GM23338 (cell line): ENCODE results near the gene MESP2. TPM values are rescaled to one million over a fixed set of nuclear protein-coding genes. Genes with fewer than 3 reads are reported as not detected.

ENCODE experiments used
- ATAC-seq: fragments of 200-7000 bp; cut with Tn5 transposase; 3 replicates; pipeline ENCODE4 v1.9.1; 2020
- DNase-seq: peaks from one replicate; pipeline ENCODE4 v3.0.0-alpha.2; 2015; ENCODE audit warnings: low spot score
- H2AFZ ChIP-seq: fragments of 200-600 bp; sonication (generic); 2 replicates; pipeline ENCODE4 v1.8.0; 2016; ENCODE audit warnings: antibody characterized with exemption, mild to moderate bottlenecking, moderate library complexity
- H3F3A ChIP-seq: fragments of 200-600 bp; sonication (generic); replicated peaks from 2 replicates; pipeline ENCODE4 v1.8.0; 2017; ENCODE audit warnings: antibody characterized with exemption, mixed run types, low read depth
- H3K27ac ChIP-seq: fragments of 200-600 bp; sonication (generic); 2 replicates; pipeline ENCODE4 v1.6.1; 2016; ENCODE audit warnings: low read depth
- H3K27me3 ChIP-seq: fragments of 200-600 bp; sonication (generic); 2 replicates; pipeline ENCODE4 v1.8.0; 2016; ENCODE audit warnings: mild to moderate bottlenecking, mixed run types, moderate library complexity; ENCODE audit not compliant: insufficient read depth
- H3K36me3 ChIP-seq: fragments of 200-600 bp; sonication (generic); 2 replicates; pipeline ENCODE4 v1.8.0; 2016; ENCODE audit warnings: mild to moderate bottlenecking; ENCODE audit not compliant: insufficient read depth
- H3K4me1 ChIP-seq: fragments of 200-600 bp; sonication (generic); 2 replicates; pipeline ENCODE4 v1.8.0; 2016; ENCODE audit warnings: mild to moderate bottlenecking, moderate library complexity; ENCODE audit not compliant: insufficient read depth
- H3K4me2 ChIP-seq: fragments of 200-600 bp; sonication (generic); 2 replicates; pipeline ENCODE4 v1.7.1; 2017; ENCODE audit warnings: mixed run types
- H3K4me3 ChIP-seq: fragments of 200-600 bp; sonication (generic); 2 replicates; pipeline ENCODE4 v1.6.1; 2016; ENCODE audit warnings: mixed run types
- H3K79me2 ChIP-seq: fragments of 200-600 bp; sonication (generic); replicated peaks from 2 replicates; pipeline ENCODE4 v1.8.0; 2017; ENCODE audit warnings: mild to moderate bottlenecking; ENCODE audit not compliant: insufficient read depth
- H3K9me2 ChIP-seq: fragments of 200-600 bp; sonication (generic); 2 replicates; pipeline ENCODE4 v1.8.0; 2017; ENCODE audit not compliant: insufficient read depth
- H4K20me1 ChIP-seq: fragments of 200-600 bp; sonication (generic); replicated peaks from 2 replicates; pipeline ENCODE4 v1.8.0; 2017; ENCODE audit warnings: mild to moderate bottlenecking; ENCODE audit not compliant: insufficient read depth
- H3K27ac Mint-ChIP-seq: 2 replicates; pipeline ENCODE4 v1.8.0; 2020; ENCODE audit warnings: inconsistent platforms, mild to moderate bottlenecking, moderate library complexity, mixed read lengths
- H3K27me3 Mint-ChIP-seq: 3 replicates; pipeline ENCODE4 v1.8.0; 2022; ENCODE audit warnings: low read depth, mild to moderate bottlenecking, moderate library complexity, mixed read lengths, inconsistent platforms; ENCODE audit not compliant: insufficient read depth, poor library complexity
- H3K36me3 Mint-ChIP-seq: 3 replicates; pipeline ENCODE4 v1.8.0; 2021; ENCODE audit warnings: low read depth, mild to moderate bottlenecking, inconsistent platforms, moderate library complexity, mixed read lengths
- H3K4me1 Mint-ChIP-seq: 3 replicates; pipeline ENCODE4 v1.8.0; 2020; ENCODE audit warnings: mild to moderate bottlenecking, inconsistent platforms, mixed read lengths
- H3K4me3 Mint-ChIP-seq: 3 replicates; pipeline ENCODE4 v1.8.0; 2021; ENCODE audit warnings: moderate library complexity, mild to moderate bottlenecking, inconsistent platforms, mixed read lengths
- H3K9me3 Mint-ChIP-seq: 3 replicates; pipeline ENCODE4 v1.8.0; 2020; ENCODE audit warnings: moderate library complexity, mild to moderate bottlenecking, inconsistent platforms, mixed read lengths
- CTCF ChIP-seq, 2 experiments: fragments of 200-600 bp in 1 of 2; sonication (generic) in 1 of 2; conservative IDR thresholded peaks; 2 replicates each; pipeline versions ENCODE4 v1.5.1 to v1.6.1; 2016 to 2017; ENCODE audit warnings: antibody characterized with exemption in 2 of 2, low read depth in 2 of 2, mild to moderate bottlenecking in 2 of 2, moderate library complexity in 1 of 2
- ETS1 ChIP-seq: IDR thresholded peaks from 2 replicates; pipeline ENCODE4 v1.6.1; 2016; ENCODE audit warnings: antibody characterized with exemption
- EZH2 ChIP-seq: fragments of 200-600 bp; sonication (generic); IDR thresholded peaks from one replicate; pipeline ENCODE4 v1.8.0; 2017; ENCODE audit warnings: antibody characterized with exemption, mild to moderate bottlenecking, low read depth; ENCODE audit not compliant: unreplicated experiment
- EZH2phosphoT487 ChIP-seq: fragments of 200-600 bp; sonication (generic); IDR thresholded peaks from one replicate; pipeline ENCODE4 v1.8.1; 2018; ENCODE audit warnings: antibody characterized with exemption; ENCODE audit not compliant: unreplicated experiment
- JUNB ChIP-seq: IDR thresholded peaks from one replicate; pipeline ENCODE4 v1.6.1; 2016; ENCODE audit warnings: antibody characterized with exemption; ENCODE audit not compliant: unreplicated experiment
- NANOG ChIP-seq: IDR thresholded peaks from 2 replicates; pipeline ENCODE4 v1.6.1; 2016; ENCODE audit warnings: antibody characterized with exemption, borderline replicate concordance
- STAT1 ChIP-seq: IDR thresholded peaks from one replicate; pipeline ENCODE4 v1.6.1; 2016; ENCODE audit warnings: antibody characterized with exemption; ENCODE audit not compliant: unreplicated experiment
- ZNF331 ChIP-seq: fragments of 250-450 bp; sonication (Bioruptor Pico); IDR thresholded peaks from 2 replicates; pipeline ENCODE4 v1.5.0; 2020; ENCODE audit warnings: low read depth, mild to moderate bottlenecking, moderate library complexity
- ZNF462 ChIP-seq: fragments of 250-450 bp; sonication (Bioruptor Pico); IDR thresholded peaks from 2 replicates; pipeline ENCODE4 v1.5.0; 2020; ENCODE audit warnings: mild to moderate bottlenecking, moderate library complexity
- polyA plus RNA-seq: library from polyadenylated mRNA; unstranded; fragments of >200 nt; fragmentation: Nextera tagmentation; extraction: Ambion mirVana; gene quantifications from 2 replicates; pipeline ENCODE4 v1.2.1, GENCODE V29; 2016
- total RNA-seq: library from RNA; depleted of rRNA; stranded (reverse); fragments of >200 nt; shearing (Covaris generic); gene quantifications from 2 replicates; pipeline ENCODE4 v1.2.3, GENCODE V29; 2014

The MESP2 gene
- total and polyA plus RNA-seq, 2 experiments from 2014 or later, result 0.24 to 1.3 TPM

GRCh38 chr15:89817701-89818280 lies 41.7 kb downstream of the MESP2 start:
- no peak for ATAC-seq
- TF ChIP-seq ETS1, result no peak
- TF ChIP-seq JUNB, result no peak
- TF ChIP-seq NANOG, result no peak
- no peak for TF ChIP-seq CTCF (conservative IDR thresholded peaks at IDR 0.05; ENCODE audit: low read depth in 2 of 2)
- no peak for TF ChIP-seq ZNF331 (CRISPR knock-in tag)
- TF ChIP-seq EZH2phosphoT487, result no peak
- TF ChIP-seq EZH2, result no peak
- no peak for TF ChIP-seq ZNF462
- TF ChIP-seq STAT1, result no peak
- Histone ChIP-seq H4K20me1 (no peaks in the 10 kb centered on the region; the same call in 1 of the 2 replicates), H3K27me3 (peaks cover 37% of the 10 kb centered on the region), H3K9me2 (no peaks in the 10 kb centered on the region), H3K27ac (no peak overlapping the region), H3K4me1 (no peaks in the 10 kb centered on the region), H3K36me3 (no peaks in the 10 kb centered on the region), H3K79me2 (no peaks in the 10 kb centered on the region), H3K4me3 (no peak overlapping the region), H2AFZ (no peak overlapping the region), H3F3A (no peaks in the 10 kb centered on the region), H3K4me2 (no peak overlapping the region)
- Mint-ChIP-seq H3K27ac (no peak overlapping the region), H3K4me3 (no peak overlapping the region), H3K9me3 (peaks cover 14% of the 10 kb centered on the region), H3K36me3 (0 out of 3 replicates have a peak, but pooled peaks cover 6% of the 10 kb centered on the region), H3K4me1 (no peaks in the 10 kb centered on the region; the same call in 2 of the 3 replicates), H3K27me3 (peaks cover 36% of the 10 kb centered on the region)
- no peak for DNase-seq
